ENCODE measurements around the gene RNF41.

RNF41 gene

GRCh38 chr12:56242986-56243385 is 21.3 kb upstream of the RNF41 start:
- DNase-seq = no peak

GRCh38 chr12:56241424-56242303 is 19.9 kb upstream of the RNF41 start:
- no peak for DNase-seq

GRCh38 chr12:56237552-56237951 is 15.8 kb upstream of the RNF41 start:
- DNase-seq = no peak

GRCh38 chr12:56236985-56237384 is 15.3 kb upstream of the RNF41 start:
- no peak for DNase-seq

GRCh38 chr12:56236091-56236490 is 14.4 kb upstream of the RNF41 start:
- DNase-seq = no peak

- no peak for DNase-seq
Measured at GRCh38 chr12:56234746-56235436, 13.2 kb upstream of the RNF41 start.

- DNase-seq = no peak
Measured at GRCh38 chr12:56231184-56231582, 9.5 kb upstream of the RNF41 start.

- no peak for DNase-seq
Measured at GRCh38 chr12:56230432-56231183, 8.9 kb upstream of the RNF41 start.

- DNase-seq = no peak
Measured at GRCh38 chr12:56229916-56230431, 8.3 kb upstream of the RNF41 start, which contains the start of gene SLC39A5. Gene SLC39A5 (plus strand): TSS chr12:56230051. CDS start chr12:56231275, 1,224 bp downstream.

- no peak for DNase-seq
Measured at GRCh38 chr12:56229082-56229481, 7.4 kb upstream of the RNF41 start.

GRCh38 chr12:56224954-56225353 is 3.2 kb upstream of the RNF41 start:
- DNase-seq = no peak

GRCh38 chr12:56224102-56224701 is 2.5 kb upstream of the RNF41 start, which contains the start of gene NABP2:
Gene NABP2 (plus strand): TSS chr12:56224342. CDS start chr12:56224857, 515 bp downstream.
- DNase-seq = peak; percentile 92 to 97

GRCh38 chr12:56223571-56224101 is 1.9 kb upstream of the RNF41 start:
- no peak for DNase-seq

- no peak for DNase-seq
Measured at GRCh38 chr12:56222531-56222895, 791 bp upstream of the RNF41 start.

- peak; percentile 38 to 47 for DNase-seq
Measured at GRCh38 chr12:56221232-56221756, 428 bp downstream of the RNF41 start.

- DNase-seq = no peak
Measured at GRCh38 chr12:56220611-56221231, 1.0 kb downstream of the RNF41 start.

- DNase-seq = no peak
Measured at GRCh38 chr12:56219840-56220239, 1.9 kb downstream of the RNF41 start.

GRCh38 chr12:56216461-56216860 is 5.3 kb downstream of the RNF41 start:
- no peak for DNase-seq

GRCh38 chr12:56213878-56214277 is 7.8 kb downstream of the RNF41 start:
- no peak for DNase-seq

GRCh38 chr12:56212361-56212760 is 9.4 kb downstream of the RNF41 start:
- no peak for DNase-seq

GRCh38 chr12:56208006-56208405 is 13.7 kb downstream of the RNF41 start:
- no peak for DNase-seq

All from NCI-H524 (cell line).